IMR-90 (cell line): ENCODE data around the gene TPD52L2.

ENCODE experiments used
- POLR2A ChIP-seq: IDR thresholded peaks from 2 replicates; pipeline ENCODE4 v1.6.1; 2012; ENCODE audit warnings: mild to moderate bottlenecking, low read depth, low read length
- TF ChIP-seq, protein P1 (sequence below): conservative IDR thresholded peaks from 2 replicates; pipeline ENCODE4 v1.5.1; 2012; ENCODE audit warnings: mild to moderate bottlenecking, low read depth, low read length, improper control_type of control experiment

DNA sequence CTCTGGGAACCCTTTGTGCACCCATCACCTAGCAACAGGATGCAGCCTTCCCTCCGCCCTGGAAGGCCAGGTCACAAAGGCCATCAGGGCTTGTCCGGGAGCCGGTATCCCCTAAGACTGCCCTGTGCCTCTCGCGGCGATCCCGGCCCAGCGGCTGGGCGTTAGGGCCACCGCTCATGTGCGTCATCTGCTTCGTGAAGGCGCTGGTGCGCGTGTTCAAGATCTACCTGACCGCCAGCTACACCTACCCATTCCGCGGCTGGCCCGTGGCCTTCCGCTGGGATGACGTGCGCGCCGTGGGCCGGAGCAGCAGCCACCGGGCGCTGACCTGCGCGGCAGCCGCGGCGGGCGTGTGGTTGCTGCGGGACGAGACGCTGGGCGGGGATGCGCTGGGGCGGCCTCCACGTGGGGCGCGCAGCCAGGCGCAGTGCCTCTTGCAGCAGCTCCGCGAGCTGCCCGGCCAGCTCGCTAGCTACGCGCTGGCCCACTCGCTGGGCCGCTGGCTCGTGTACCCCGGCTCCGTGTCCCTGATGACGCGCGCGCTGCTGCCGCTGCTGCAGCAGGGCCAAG, 3.6 kb upstream of the TPD52L2 start, which contains the start of gene ABHD16B:
- no peak for TF ChIP-seq POLR2A
- TF ChIP-seq, protein P1, sequence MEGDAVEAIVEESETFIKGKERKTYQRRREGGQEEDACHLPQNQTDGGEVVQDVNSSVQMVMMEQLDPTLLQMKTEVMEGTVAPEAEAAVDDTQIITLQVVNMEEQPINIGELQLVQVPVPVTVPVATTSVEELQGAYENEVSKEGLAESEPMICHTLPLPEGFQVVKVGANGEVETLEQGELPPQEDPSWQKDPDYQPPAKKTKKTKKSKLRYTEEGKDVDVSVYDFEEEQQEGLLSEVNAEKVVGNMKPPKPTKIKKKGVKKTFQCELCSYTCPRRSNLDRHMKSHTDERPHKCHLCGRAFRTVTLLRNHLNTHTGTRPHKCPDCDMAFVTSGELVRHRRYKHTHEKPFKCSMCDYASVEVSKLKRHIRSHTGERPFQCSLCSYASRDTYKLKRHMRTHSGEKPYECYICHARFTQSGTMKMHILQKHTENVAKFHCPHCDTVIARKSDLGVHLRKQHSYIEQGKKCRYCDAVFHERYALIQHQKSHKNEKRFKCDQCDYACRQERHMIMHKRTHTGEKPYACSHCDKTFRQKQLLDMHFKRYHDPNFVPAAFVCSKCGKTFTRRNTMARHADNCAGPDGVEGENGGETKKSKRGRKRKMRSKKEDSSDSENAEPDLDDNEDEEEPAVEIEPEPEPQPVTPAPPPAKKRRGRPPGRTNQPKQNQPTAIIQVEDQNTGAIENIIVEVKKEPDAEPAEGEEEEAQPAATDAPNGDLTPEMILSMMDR = no peak
